ENCODE data around the gene WDR37. TPM values are rescaled to one million over a fixed set of nuclear protein-coding genes. Genes with fewer than 3 reads are reported as not detected.

The WDR37 gene
- total RNA-seq, 1 experiment from 2014 or later = 4.5 TPM

GRCh38 chr10:1121271-1121970, 65.2 kb downstream of the WDR37 start:
- BruUV-seq (replicated peaks) = no TSS peak
- no peaks in the 10 kb centered on the region for H3K36me3 ChIP-seq (ENCODE audit: low read depth, low read length)

GRCh38 chr10:1122349-1122748, 66.2 kb downstream of the WDR37 start:
- H3K4me3 ChIP-seq (ENCODE audit: low read length) = no peak overlapping the region
- no peak overlapping the region for H3K4me2 ChIP-seq (ENCODE audit: low read length)
- ATAC-seq (no peak), DNase-seq (no peak)
- no peak for TF ChIP-seq EZH2phosphoT487 (IDR thresholded peaks at IDR 0.05; ENCODE audit: borderline replicate concordance, low read length)
- no peak for TF ChIP-seq CTCF (conservative IDR thresholded peaks at IDR 0.05; ENCODE audit: low read depth, low read length)
- no peak for TF ChIP-seq EZH2 (IDR thresholded peaks at IDR 0.05; ENCODE audit: low read length, unreplicated experiment)
- H2AFZ ChIP-seq (ENCODE audit: low read length) = no peak overlapping the region
- intact Hi-C loops (cut with micrococcal nuclease) = no loop called here
- no peaks in the 10 kb centered on the region for H4K20me1 ChIP-seq (ENCODE audit: low read length)
- H3K36me3 ChIP-seq (ENCODE audit: low read depth, low read length) = no peaks in the 10 kb centered on the region
- H3K9me2 ChIP-seq (replicated peaks; ENCODE audit: low read length) = no peaks in the 10 kb centered on the region
- ChIA-PET CTCF (no interaction called here), POLR2A (ENCODE audit: unreplicated experiment) (no interaction called here)
- no peaks in the 10 kb centered on the region for H3K4me1 ChIP-seq (ENCODE audit: insufficient read depth, low read length)
- no peaks in the 10 kb centered on the region for H3K27me3 ChIP-seq (ENCODE audit: low read length)
- no peak overlapping the region for H3K27ac ChIP-seq (ENCODE audit: low read length)
- H3K79me2 ChIP-seq (ENCODE audit: low read length) = no peaks in the 10 kb centered on the region
- H3K9me3 ChIP-seq (ENCODE audit: low read length) = no peaks in the 10 kb centered on the region
- no peak overlapping the region for H3K9ac ChIP-seq (ENCODE audit: low read length)
- no peaks in the 10 kb centered on the region for H3F3A ChIP-seq (ENCODE audit: low read length, unreplicated experiment)
- BruUV-seq (replicated peaks) = no TSS peak

More at GRCh38 chr10:1121271-1121970, 65.2 kb downstream of the WDR37 start:
- no peaks in the 10 kb centered on the region for H3K9me2 ChIP-seq (replicated peaks; ENCODE audit: low read length)
- no peak overlapping the region for H3K9ac ChIP-seq (ENCODE audit: low read length)
- H3K4me1 ChIP-seq (ENCODE audit: insufficient read depth, low read length) = no peaks in the 10 kb centered on the region
- no peak overlapping the region for H3K4me3 ChIP-seq (ENCODE audit: low read length)
- no peak for TF ChIP-seq EZH2phosphoT487 (IDR thresholded peaks at IDR 0.05; ENCODE audit: borderline replicate concordance, low read length)
- TF ChIP-seq CTCF (conservative IDR thresholded peaks at IDR 0.05; ENCODE audit: low read depth, low read length) = no peak
- no peak for TF ChIP-seq EZH2 (IDR thresholded peaks at IDR 0.05; ENCODE audit: low read length, unreplicated experiment)
- intact Hi-C loops (cut with micrococcal nuclease) = no loop called here
- no peak overlapping the region for H3K4me2 ChIP-seq (ENCODE audit: low read length)
- H3K27ac ChIP-seq (ENCODE audit: low read length) = no peak overlapping the region
- H3K9me3 ChIP-seq (ENCODE audit: low read length) = no peaks in the 10 kb centered on the region
- DNase-seq (no peak), ATAC-seq (no peak)
- H2AFZ ChIP-seq (ENCODE audit: low read length) = no peak overlapping the region
- POLR2A ChIA-PET (ENCODE audit: unreplicated experiment) = no interaction called here
- no peaks in the 10 kb centered on the region for H3K27me3 ChIP-seq (ENCODE audit: low read length)
- H3F3A ChIP-seq (ENCODE audit: low read length, unreplicated experiment) = no peaks in the 10 kb centered on the region
- CTCF ChIA-PET = no interaction called here
- H4K20me1 ChIP-seq (ENCODE audit: low read length) = no peaks in the 10 kb centered on the region
- no peaks in the 10 kb centered on the region for H3K79me2 ChIP-seq (ENCODE audit: low read length)

GRCh38 chr10:1123198-1123597, 67.0 kb downstream of the WDR37 start:
- no peak for DNase-seq
- no peaks in the 10 kb centered on the region for H3K9me2 ChIP-seq (replicated peaks; ENCODE audit: low read length)
- H3K4me1 ChIP-seq (ENCODE audit: insufficient read depth, low read length) = no peaks in the 10 kb centered on the region
- no peak overlapping the region for H3K4me3 ChIP-seq (ENCODE audit: low read length)
- intact Hi-C loops (cut with micrococcal nuclease) = no loop called here
- no peak overlapping the region for H3K27ac ChIP-seq (ENCODE audit: low read length)
- no peaks in the 10 kb centered on the region for H3K27me3 ChIP-seq (ENCODE audit: low read length)
- no peak overlapping the region for H3K9ac ChIP-seq (ENCODE audit: low read length)
- no TSS peak for BruUV-seq (replicated peaks)
- H3F3A ChIP-seq (ENCODE audit: low read length, unreplicated experiment) = no peaks in the 10 kb centered on the region
- no peaks in the 10 kb centered on the region for H3K36me3 ChIP-seq (ENCODE audit: low read depth, low read length)
- H3K4me2 ChIP-seq (ENCODE audit: low read length) = no peak overlapping the region
- no peak for ATAC-seq
- ChIA-PET POLR2A (ENCODE audit: unreplicated experiment) (no interaction called here), CTCF (no interaction called here)
- H4K20me1 ChIP-seq (ENCODE audit: low read length) = no peaks in the 10 kb centered on the region
- no peak for TF ChIP-seq EZH2 (IDR thresholded peaks at IDR 0.05; ENCODE audit: low read length, unreplicated experiment)
- no peak for TF ChIP-seq CTCF (conservative IDR thresholded peaks at IDR 0.05; ENCODE audit: low read depth, low read length)
- TF ChIP-seq EZH2phosphoT487 (IDR thresholded peaks at IDR 0.05; ENCODE audit: borderline replicate concordance, low read length) = no peak
- no peak overlapping the region for H2AFZ ChIP-seq (ENCODE audit: low read length)
- H3K9me3 ChIP-seq (ENCODE audit: low read length) = no peaks in the 10 kb centered on the region
- no peaks in the 10 kb centered on the region for H3K79me2 ChIP-seq (ENCODE audit: low read length)
